H9 (cell line): ENCODE data around the gene ERO1A. TPM values are rescaled to one million over a fixed set of nuclear protein-coding genes. Genes with fewer than 3 reads are reported as not detected.
"Not testable (repeated sequence)": the region's sequence is repeated elsewhere in the genome, so short reads cannot be mapped to it uniquely, and the experiment has no call there.

Source experiments
- DNase-seq: peaks from one replicate; pipeline ENCODE4 v3.0.0-alpha.2; 2017
- H2AFZ ChIP-seq: one replicate; pipeline ENCODE4 v1.6.1; 2013; ENCODE audit warnings: mild to moderate bottlenecking, low read length, control low read depth, moderate library complexity
- H2AK5ac ChIP-seq: 2 replicates; pipeline ENCODE4 v1.6.1; 2013; ENCODE audit warnings: low read length, control low read depth, mixed read lengths; ENCODE audit not compliant: insufficient read length
- H2BK120ac ChIP-seq: one replicate; pipeline ENCODE4 v1.6.1; 2013; ENCODE audit warnings: low read depth, mild to moderate bottlenecking, low read length, control low read depth, inconsistent platforms; ENCODE audit not compliant: poor library complexity, severe bottlenecking
- H2BK12ac ChIP-seq: 2 replicates; pipeline ENCODE4 v1.6.1; 2013; ENCODE audit warnings: low read length, control low read depth, mixed read lengths, low read depth; ENCODE audit not compliant: insufficient read length
- H2BK15ac ChIP-seq: 2 replicates; pipeline ENCODE4 v1.6.1; 2013; ENCODE audit warnings: low read depth, low read length, control low read depth
- H2BK20ac ChIP-seq: one replicate; pipeline ENCODE4 v1.6.1; 2013; ENCODE audit warnings: low read depth, mild to moderate bottlenecking, low read length, control low read depth, inconsistent platforms; ENCODE audit not compliant: poor library complexity, severe bottlenecking
- H2BK5ac ChIP-seq: 2 replicates; pipeline ENCODE4 v1.6.1; 2013; ENCODE audit warnings: low read length, control low read depth, mixed read lengths; ENCODE audit not compliant: insufficient read length
- H3K14ac ChIP-seq: 2 replicates; pipeline ENCODE4 v1.6.1; 2013; ENCODE audit warnings: low read length, control low read depth; ENCODE audit not compliant: insufficient read depth
- H3K18ac ChIP-seq: 2 replicates; pipeline ENCODE4 v1.6.1; 2013; ENCODE audit warnings: low read depth, mild to moderate bottlenecking, mixed read lengths, low read length, control low read depth; ENCODE audit not compliant: insufficient read length
- H3K23ac ChIP-seq: 2 replicates; pipeline ENCODE4 v1.6.1; 2013; ENCODE audit warnings: low read length, control low read depth, mixed read lengths, low read depth; ENCODE audit not compliant: insufficient read length
- H3K23me2 ChIP-seq: 2 replicates; pipeline ENCODE4 v1.6.1; 2013; ENCODE audit warnings: low read depth, mild to moderate bottlenecking, mixed read lengths, low read length, control low read depth; ENCODE audit not compliant: insufficient read length, poor library complexity, severe bottlenecking
- H3K27ac ChIP-seq: 2 replicates; pipeline ENCODE4 v1.5.1; 2013; ENCODE audit warnings: low read length, control low read depth, mixed read lengths, low read depth; ENCODE audit not compliant: insufficient read length
- H3K27me3 ChIP-seq: 2 replicates; pipeline ENCODE4 v1.6.1; 2013; ENCODE audit warnings: low read length, control low read depth, inconsistent platforms; ENCODE audit not compliant: insufficient read depth
- H3K4ac ChIP-seq: 2 replicates; pipeline ENCODE4 v1.6.1; 2013; ENCODE audit warnings: low read depth, mild to moderate bottlenecking, control low read depth, inconsistent platforms, low read length, moderate library complexity
- H3K4me1 ChIP-seq: 2 replicates; pipeline ENCODE4 v1.6.1; 2013; ENCODE audit warnings: low read length, control low read depth, inconsistent platforms; ENCODE audit not compliant: insufficient read depth
- H3K4me2 ChIP-seq: 2 replicates; pipeline ENCODE4 v1.6.1; 2013; ENCODE audit warnings: low read length, control low read depth, mixed read lengths; ENCODE audit not compliant: insufficient read length, insufficient read depth
- H3K56ac ChIP-seq: 2 replicates; pipeline ENCODE4 v1.6.1; 2013; ENCODE audit warnings: low read depth, mild to moderate bottlenecking, mixed read lengths, low read length, control low read depth; ENCODE audit not compliant: insufficient read length
- H3K79me1 ChIP-seq: 2 replicates; pipeline ENCODE4 v1.6.1; 2013; ENCODE audit warnings: low read depth, mild to moderate bottlenecking, moderate library complexity, low read length, control low read depth, inconsistent platforms; ENCODE audit not compliant: insufficient read depth, poor library complexity, severe bottlenecking
- H3K79me2 ChIP-seq: 2 replicates; pipeline ENCODE4 v1.6.1; 2013; ENCODE audit warnings: low read length, control low read depth, inconsistent platforms; ENCODE audit not compliant: insufficient read depth
- H3K9ac ChIP-seq: 2 replicates; pipeline ENCODE4 v1.6.1; 2013; ENCODE audit warnings: low read length, control low read depth, mixed read lengths; ENCODE audit not compliant: insufficient read length; ENCODE audit errors: extremely low read depth
- H3K9me3 ChIP-seq: one replicate; pipeline ENCODE4 v1.6.1; 2013; ENCODE audit warnings: low read depth, low read length, inconsistent platforms; ENCODE audit not compliant: control insufficient read depth
- H3T11ph ChIP-seq: one replicate; pipeline ENCODE4 v1.6.1; 2013; ENCODE audit warnings: mild to moderate bottlenecking, low read length, control low read depth, inconsistent platforms
- H4K20me1 ChIP-seq: one replicate; pipeline ENCODE4 v1.6.1; 2013; ENCODE audit not compliant: control insufficient read depth, insufficient read length, insufficient read depth
- H4K5ac ChIP-seq: 2 replicates; pipeline ENCODE4 v1.6.1; 2013; ENCODE audit warnings: low read depth, mild to moderate bottlenecking, mixed read lengths, low read length, control low read depth; ENCODE audit not compliant: insufficient read length
- H4K8ac ChIP-seq: replicated peaks from 2 replicates; pipeline ENCODE4 v1.6.1; 2013; ENCODE audit warnings: low read length, control low read depth, mixed read lengths, low read depth; ENCODE audit not compliant: insufficient read length
- H4K91ac ChIP-seq: 2 replicates; pipeline ENCODE4 v1.6.1; 2013; ENCODE audit warnings: low read depth, mild to moderate bottlenecking, moderate library complexity, mixed read lengths, low read length, control low read depth; ENCODE audit not compliant: insufficient read length
- H3K27ac Mint-ChIP-seq, 3 experiments: 2 replicates in 2 of 3; 3 replicates in 1 of 3; pipeline ENCODE4 v1.8.0; 2020 to 2021; ENCODE audit warnings: mixed read lengths in 3 of 3, mild to moderate bottlenecking in 1 of 3, moderate library complexity in 1 of 3
- H3K27me3 Mint-ChIP-seq: 2 replicates; pipeline ENCODE4 v1.8.0; 2021; ENCODE audit warnings: low read depth, mild to moderate bottlenecking, moderate library complexity, mixed read lengths
- H3K36me3 Mint-ChIP-seq, 3 experiments: 2 replicates in 2 of 3; 3 replicates in 1 of 3; pipeline ENCODE4 v1.8.0; 2020 to 2021; ENCODE audit warnings: low read depth in 3 of 3, mixed read lengths in 3 of 3; ENCODE audit not compliant: insufficient read depth in 1 of 3
- H3K4me1 Mint-ChIP-seq, 2 experiments: 2 replicates each; pipeline ENCODE4 v1.8.0; 2020; ENCODE audit warnings: mixed read lengths in 2 of 2
- H3K4me3 Mint-ChIP-seq, 2 experiments: 2 replicates in 1 of 2; 3 replicates in 1 of 2; pipeline ENCODE4 v1.8.0; 2020 to 2021; ENCODE audit warnings: mild to moderate bottlenecking in 2 of 2, mixed read lengths in 2 of 2, moderate library complexity in 1 of 2
- H3K9me3 Mint-ChIP-seq, 2 experiments: 2 replicates in 1 of 2; 3 replicates in 1 of 2; pipeline ENCODE4 v1.8.0; 2020; ENCODE audit warnings: mild to moderate bottlenecking in 2 of 2, mixed read lengths in 2 of 2, moderate library complexity in 1 of 2
- WGBS: extraction: QIAGEN DNeasy Blood & Tissue Kit; methylation state at CpG from one replicate; pipeline ENCODE4 v1.1.7; 2013; ENCODE audit warnings: missing lambda C conversion rate, low lambda C conversion rate, mixed read lengths; ENCODE audit not compliant: insufficient read length; ENCODE audit errors: extremely low coverage; 5-methylcytosine and 5-hydroxymethylcytosine counted together
- total RNA-seq: library from RNA; stranded (reverse); gene quantifications from 2 replicates; pipeline ENCODE4 v1.2.1, GENCODE V29; 2021

ERO1A gene
- total RNA-seq, 1 experiment from 2014 or later, result 37.1 TPM

DNA sequence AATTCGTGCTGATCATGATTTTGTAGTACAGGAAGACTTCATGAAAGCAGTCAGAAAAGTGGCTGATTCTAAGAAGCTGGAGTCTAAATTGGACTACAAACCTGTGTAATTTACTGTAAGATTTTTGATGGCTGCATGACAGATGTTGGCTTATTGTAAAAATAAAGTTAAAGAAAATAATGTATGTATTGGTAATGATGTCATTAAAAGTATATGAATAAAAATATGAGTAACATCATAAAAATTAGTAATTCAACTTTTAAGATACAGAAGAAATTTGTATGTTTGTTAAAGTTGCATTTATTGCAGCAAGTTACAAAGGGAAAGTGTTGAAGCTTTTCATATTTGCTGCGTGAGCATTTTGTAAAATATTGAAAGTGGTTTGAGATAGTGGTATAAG, 32.2 kb upstream of the ERO1A start:
- H2BK20ac ChIP-seq, H3K79me1 ChIP-seq, H2BK15ac ChIP-seq, H3K14ac ChIP-seq, H4K5ac ChIP-seq, H3T11ph ChIP-seq, H2AK5ac ChIP-seq, H3K4ac ChIP-seq, H3K27me3 ChIP-seq, H3K9me3 Mint-ChIP-seq, H3K27me3 Mint-ChIP-seq, H3K4me1 ChIP-seq, H3K9ac ChIP-seq, H3K56ac ChIP-seq, H3K79me2 ChIP-seq, H2BK12ac ChIP-seq, H3K27ac ChIP-seq, H2BK5ac ChIP-seq, H3K23me2 ChIP-seq, H3K27ac Mint-ChIP-seq, H3K23ac ChIP-seq, H3K18ac ChIP-seq, H2BK120ac ChIP-seq, H4K91ac ChIP-seq, H4K20me1 ChIP-seq, DNase-seq, H3K4me2 ChIP-seq, H2AFZ ChIP-seq, H4K8ac ChIP-seq, H3K9me3 ChIP-seq, H3K4me3 Mint-ChIP-seq: not testable (repeated sequence)
- no CpG with 5 or more reads among the region's 2 CpGs for WGBS
- peaks cover 18 to 57% (median 38%) of the 10 kb centered on the region in 3 experiments; a peak in 6 of 7 replicates for H3K36me3 Mint-ChIP-seq
- peaks cover 2 to 22% of the 10 kb centered on the region in 2 experiments for H3K4me1 Mint-ChIP-seq
